ENCODE results near the gene GPT2. TPM values are rescaled to one million over a fixed set of nuclear protein-coding genes. Genes with fewer than 3 reads are reported as not detected.

Gene GPT2
- total RNA-seq, 4 donors from 2014 or later, result 65.7 to 100 (median 85.0) TPM

DNA sequence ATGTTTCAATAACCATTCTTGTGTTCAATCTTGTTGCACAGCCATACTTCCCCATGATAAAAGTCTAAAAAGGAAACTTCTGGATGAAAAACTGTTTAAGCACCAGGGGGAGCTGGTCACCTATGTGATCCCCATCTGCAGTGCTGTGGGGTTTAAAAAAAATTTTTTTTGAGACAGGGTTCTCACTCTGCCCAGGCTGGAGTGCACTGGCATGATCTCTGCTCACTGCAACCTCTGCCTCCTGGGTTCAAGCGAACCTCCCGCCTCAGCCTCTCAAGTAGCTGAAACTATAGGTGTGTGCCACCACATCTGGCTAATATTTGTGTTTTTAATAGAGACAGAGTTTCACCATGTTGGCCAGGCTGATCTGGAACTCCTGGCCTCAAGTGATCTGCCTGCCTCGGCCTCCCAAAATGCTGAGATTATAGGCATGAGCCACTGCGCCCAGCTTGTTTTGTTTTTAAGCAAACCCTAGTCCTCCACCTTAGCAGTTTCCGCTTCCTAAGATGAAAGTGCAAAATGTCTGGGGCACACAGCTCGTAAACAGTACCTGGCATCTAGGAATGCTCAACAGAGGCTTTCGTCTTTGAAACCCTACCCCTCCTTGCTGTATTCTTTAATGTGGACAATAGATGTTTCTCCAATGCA lies 63.9 kb downstream of the GPT2 start:
- Histone ChIP-seq H3K4me3 (no peak overlapping the region), H3K9me3 (no peaks in the 10 kb centered on the region), H3K27ac (no peak overlapping the region), H3K27me3 (no peaks in the 10 kb centered on the region), H3K4me1 (no peaks in the 10 kb centered on the region), H3K36me3 (no peaks in the 10 kb centered on the region)
- no peak for DNase-seq (ENCODE audit: low spot score in 2 of 2)
- no peak for TF ChIP-seq POLR2A (IDR thresholded peaks at IDR 0.05)
- TF ChIP-seq, protein P1, sequence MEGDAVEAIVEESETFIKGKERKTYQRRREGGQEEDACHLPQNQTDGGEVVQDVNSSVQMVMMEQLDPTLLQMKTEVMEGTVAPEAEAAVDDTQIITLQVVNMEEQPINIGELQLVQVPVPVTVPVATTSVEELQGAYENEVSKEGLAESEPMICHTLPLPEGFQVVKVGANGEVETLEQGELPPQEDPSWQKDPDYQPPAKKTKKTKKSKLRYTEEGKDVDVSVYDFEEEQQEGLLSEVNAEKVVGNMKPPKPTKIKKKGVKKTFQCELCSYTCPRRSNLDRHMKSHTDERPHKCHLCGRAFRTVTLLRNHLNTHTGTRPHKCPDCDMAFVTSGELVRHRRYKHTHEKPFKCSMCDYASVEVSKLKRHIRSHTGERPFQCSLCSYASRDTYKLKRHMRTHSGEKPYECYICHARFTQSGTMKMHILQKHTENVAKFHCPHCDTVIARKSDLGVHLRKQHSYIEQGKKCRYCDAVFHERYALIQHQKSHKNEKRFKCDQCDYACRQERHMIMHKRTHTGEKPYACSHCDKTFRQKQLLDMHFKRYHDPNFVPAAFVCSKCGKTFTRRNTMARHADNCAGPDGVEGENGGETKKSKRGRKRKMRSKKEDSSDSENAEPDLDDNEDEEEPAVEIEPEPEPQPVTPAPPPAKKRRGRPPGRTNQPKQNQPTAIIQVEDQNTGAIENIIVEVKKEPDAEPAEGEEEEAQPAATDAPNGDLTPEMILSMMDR (IDR thresholded peaks at IDR 0.05), result peak in 1 of 2 donors; percentile 22
- no peak for TF ChIP-seq EP300 (IDR thresholded peaks at IDR 0.05)
- TF ChIP-seq POLR2AphosphoS5 (IDR thresholded peaks at IDR 0.05), result no peak
- WGBS, result 91% methylated on average over 7 of the region's 7 CpGs

DNA sequence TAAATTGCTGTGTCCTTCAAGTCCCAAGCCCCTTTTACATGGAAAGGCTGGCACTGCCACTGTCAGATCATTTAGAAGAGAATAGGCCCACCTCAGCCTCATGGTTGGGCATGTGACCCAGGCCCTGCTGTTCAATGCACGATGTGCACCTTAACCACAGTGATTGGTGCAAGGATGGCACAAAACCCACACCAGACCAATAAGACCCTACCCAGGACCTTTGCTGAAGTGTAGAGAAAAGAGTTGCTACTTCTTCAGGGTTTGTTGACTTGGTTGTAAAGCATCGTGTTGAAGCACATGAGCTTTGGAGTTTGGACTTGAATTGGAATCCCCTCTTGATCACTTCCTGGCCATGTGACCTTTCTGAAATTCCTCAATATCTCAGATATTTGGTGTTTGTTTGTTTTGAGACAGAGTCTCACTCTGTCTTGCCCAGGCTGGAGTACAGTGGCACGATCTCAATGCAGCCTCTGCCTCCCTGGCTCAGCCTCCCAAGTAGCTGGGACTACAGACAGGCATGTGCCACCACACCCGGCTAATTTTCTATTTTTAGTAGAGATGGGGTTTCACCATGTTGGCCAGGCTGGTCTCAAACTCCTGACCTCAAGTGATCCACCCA lies 64.5 kb downstream of the GPT2 start:
- Histone ChIP-seq H3K4me1 (no peaks in the 10 kb centered on the region), H3K9me3 (no peaks in the 10 kb centered on the region), H3K4me3 (no peak overlapping the region), H3K27ac (no peak overlapping the region), H3K36me3 (no peaks in the 10 kb centered on the region), H3K27me3 (no peaks in the 10 kb centered on the region)
- no peak for DNase-seq (ENCODE audit: low spot score in 2 of 2)
- 75% methylated on average over 4 of the region's 4 CpGs for WGBS
- TF ChIP-seq, protein P1 (IDR thresholded peaks at IDR 0.05), result no peak
- TF ChIP-seq POLR2A (IDR thresholded peaks at IDR 0.05) (no peak), EP300 (IDR thresholded peaks at IDR 0.05) (no peak), POLR2AphosphoS5 (IDR thresholded peaks at IDR 0.05) (no peak)

DNA sequence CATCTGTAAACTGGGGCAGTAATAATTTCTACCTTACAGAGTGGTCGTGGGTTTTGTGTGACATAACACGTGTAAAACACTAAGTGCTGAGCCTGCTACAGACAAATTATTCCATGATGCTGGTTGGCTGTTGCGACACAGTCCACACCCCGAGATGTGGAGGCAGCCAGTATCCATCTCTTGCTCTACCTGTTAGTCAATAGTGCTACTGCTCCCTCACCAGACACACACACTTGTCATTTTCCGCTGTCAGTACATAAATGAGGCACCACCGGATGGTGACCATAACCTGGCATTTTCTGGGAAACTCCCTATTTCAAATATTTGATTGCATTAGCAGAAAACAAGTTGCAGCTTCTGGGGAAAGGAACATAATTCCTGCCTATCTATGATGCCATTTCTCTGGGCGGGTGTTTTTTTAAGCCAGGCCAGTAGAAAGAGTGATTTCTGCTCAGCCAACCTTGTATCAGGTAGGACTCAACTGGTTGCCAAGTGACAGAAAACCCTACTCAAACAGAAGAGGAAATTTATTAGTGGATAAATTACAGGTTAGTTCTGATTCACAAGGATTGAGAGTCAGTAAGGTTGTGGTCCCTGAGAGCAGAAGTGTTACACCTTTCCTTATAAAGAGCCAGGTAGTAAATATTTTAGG lies 65.2 kb downstream of the GPT2 start:
- WGBS, result 57% methylated on average over 7 of the region's 7 CpGs
- DNase-seq (ENCODE audit: low spot score in 2 of 2), result no peak
- H3K9me3 ChIP-seq, result no peaks in the 10 kb centered on the region
- H3K36me3 ChIP-seq, result peaks cover 3% of the 10 kb centered on the region
- H3K27ac ChIP-seq, result no peak overlapping the region
- TF ChIP-seq POLR2AphosphoS5 (IDR thresholded peaks at IDR 0.05) (no peak), EP300 (IDR thresholded peaks at IDR 0.05) (no peak), POLR2A (IDR thresholded peaks at IDR 0.05) (no peak)
- TF ChIP-seq, protein P1 (IDR thresholded peaks at IDR 0.05), result no peak
- no peak overlapping the region for H3K4me3 ChIP-seq
- no peaks in the 10 kb centered on the region for H3K27me3 ChIP-seq
- H3K4me1 ChIP-seq, result no peaks in the 10 kb centered on the region

DNA sequence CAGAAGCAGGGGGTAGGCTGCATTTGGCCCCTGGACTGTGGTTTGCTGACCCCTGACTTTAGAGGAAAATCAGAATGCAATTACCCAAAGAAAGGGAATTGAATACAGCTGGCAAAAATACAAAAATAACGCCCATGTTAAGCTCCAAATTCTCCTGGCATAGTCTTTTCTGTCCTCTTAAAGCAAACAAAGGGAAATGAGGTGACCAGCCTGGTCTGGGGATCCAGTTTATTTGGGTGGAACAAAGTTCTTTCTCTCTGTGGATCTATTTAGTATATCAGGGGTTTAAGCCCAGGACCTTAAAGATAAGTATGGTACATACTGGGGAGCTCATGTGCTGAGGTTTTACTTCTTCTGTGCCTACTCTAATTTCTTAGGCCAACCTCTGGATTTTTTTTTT lies 65.8 kb downstream of the GPT2 start:
- Histone ChIP-seq H3K27ac (no peak overlapping the region), H3K4me1 (no peaks in the 10 kb centered on the region), H3K9me3 (no peaks in the 10 kb centered on the region), H3K36me3 (peaks cover 9% of the 10 kb centered on the region), H3K27me3 (no peaks in the 10 kb centered on the region), H3K4me3 (no peak overlapping the region)
- 32% methylated on average over 1 of the region's 1 CpG for WGBS
- TF ChIP-seq POLR2A (IDR thresholded peaks at IDR 0.05) (no peak), POLR2AphosphoS5 (IDR thresholded peaks at IDR 0.05) (no peak), EP300 (IDR thresholded peaks at IDR 0.05) (no peak)
- TF ChIP-seq, protein P1 (IDR thresholded peaks at IDR 0.05), result no peak
- no peak for DNase-seq (ENCODE audit: low spot score in 2 of 2)

DNA sequence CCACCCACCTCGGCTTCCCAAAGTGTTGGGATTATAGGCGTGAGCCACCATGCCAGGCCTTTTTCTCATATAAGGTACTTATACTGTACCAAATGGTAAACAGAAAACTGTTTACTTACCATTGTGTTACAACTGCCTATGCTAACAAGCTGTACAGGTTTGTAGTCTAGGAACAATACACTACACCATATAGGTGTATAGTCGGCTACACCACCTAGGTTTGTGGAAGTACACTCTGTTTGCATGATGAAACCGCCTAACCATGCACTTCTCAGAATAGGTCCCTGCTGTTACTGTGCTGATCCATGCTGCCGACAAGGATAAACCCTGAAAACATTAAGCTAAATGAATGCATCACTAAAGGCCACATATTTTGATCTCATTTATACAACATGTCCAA lies 70.4 kb downstream of the GPT2 start:
- DNase-seq (ENCODE audit: low spot score in 2 of 2), result no peak
- 91% methylated on average over 5 of the region's 5 CpGs for WGBS
- peaks cover 54% of the 10 kb centered on the region for H3K36me3 ChIP-seq
- TF ChIP-seq EP300 (IDR thresholded peaks at IDR 0.05) (no peak), POLR2AphosphoS5 (IDR thresholded peaks at IDR 0.05) (no peak), POLR2A (IDR thresholded peaks at IDR 0.05) (no peak)
- TF ChIP-seq, protein P1 (IDR thresholded peaks at IDR 0.05), result no peak
- no peaks in the 10 kb centered on the region for H3K9me3 ChIP-seq
- H3K27ac ChIP-seq, result no peak overlapping the region
- no peaks in the 10 kb centered on the region for H3K27me3 ChIP-seq
- H3K4me3 ChIP-seq, result no peak overlapping the region
- H3K4me1 ChIP-seq, result no peaks in the 10 kb centered on the region
